Stimulated activated CD4-positive, alpha-beta T cell treated with anti-CD3 and anti-CD28 coated beads, Interleukin-12 subunit alpha, Interleukin-12 subunit beta, amount 100 ng/mL, for 48 hours (primary cell): ENCODE measurements around the gene ARHGEF4.

Source experiments
- DNase-seq, 3 donors: peaks; one replicate each; pipeline ENCODE4 v3.0.0-alpha.2; 2020; ENCODE audit warnings: low read depth in 2 of 3, low spot score in 1 of 3

Gene ARHGEF4

DNA sequence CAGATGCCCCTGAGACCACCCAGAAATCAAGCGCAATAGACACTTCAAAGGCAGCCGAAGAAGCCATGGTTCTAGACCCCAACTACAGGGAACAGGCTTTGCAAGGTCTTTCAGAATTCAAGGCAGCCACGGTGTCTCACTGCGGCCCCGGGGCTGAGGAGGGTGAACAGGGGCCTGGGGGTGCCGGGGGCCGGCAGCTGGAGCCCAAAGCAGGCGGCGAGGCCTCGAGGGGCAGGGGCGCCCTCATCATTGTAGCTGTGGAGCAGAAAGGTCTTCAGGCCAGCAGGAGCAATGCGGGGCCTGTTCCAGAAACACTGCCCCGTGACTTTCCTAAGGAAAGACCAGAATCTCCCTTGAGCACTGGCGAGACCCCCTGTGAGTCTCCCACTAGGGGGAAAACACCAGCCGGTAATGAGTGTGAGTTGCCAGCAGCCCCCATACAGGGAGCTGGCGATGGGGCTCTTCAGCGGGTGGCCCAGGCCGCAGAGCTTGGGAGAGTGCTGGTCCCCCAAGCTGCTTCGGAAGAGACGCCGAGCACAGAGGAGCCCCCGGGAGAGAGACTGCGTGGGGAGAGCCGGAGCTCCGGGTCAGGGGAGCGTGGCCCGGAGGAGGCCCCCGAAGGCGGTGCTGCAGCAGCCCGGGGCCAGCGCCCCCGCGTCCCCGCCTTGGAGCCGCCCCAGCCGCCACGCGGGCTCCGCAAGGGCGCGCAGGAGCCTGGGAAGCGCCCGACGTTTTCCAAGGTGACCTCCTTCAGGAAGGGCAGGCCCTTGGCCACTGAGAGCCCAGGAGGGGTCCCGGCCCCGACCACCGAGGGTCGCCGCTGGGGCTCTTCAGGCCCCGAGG is 79.1 kb downstream of the ARHGEF4 start:
- DNase-seq, result no peak

DNA sequence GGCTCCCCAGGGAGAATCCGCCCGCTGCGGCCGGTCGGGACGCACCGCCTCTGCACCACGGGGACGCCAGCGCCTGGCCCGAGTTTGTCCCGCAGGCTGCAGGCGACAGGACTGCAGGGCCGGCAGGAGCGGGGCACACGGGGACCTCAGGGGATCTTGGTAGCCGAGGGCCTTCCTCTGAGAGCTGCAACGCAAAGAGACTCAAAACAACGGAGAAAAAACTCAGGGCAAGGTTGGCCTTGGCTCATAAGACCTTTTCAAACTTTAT is 79.7 kb downstream of the ARHGEF4 start:
- DNase-seq, result no peak

DNA sequence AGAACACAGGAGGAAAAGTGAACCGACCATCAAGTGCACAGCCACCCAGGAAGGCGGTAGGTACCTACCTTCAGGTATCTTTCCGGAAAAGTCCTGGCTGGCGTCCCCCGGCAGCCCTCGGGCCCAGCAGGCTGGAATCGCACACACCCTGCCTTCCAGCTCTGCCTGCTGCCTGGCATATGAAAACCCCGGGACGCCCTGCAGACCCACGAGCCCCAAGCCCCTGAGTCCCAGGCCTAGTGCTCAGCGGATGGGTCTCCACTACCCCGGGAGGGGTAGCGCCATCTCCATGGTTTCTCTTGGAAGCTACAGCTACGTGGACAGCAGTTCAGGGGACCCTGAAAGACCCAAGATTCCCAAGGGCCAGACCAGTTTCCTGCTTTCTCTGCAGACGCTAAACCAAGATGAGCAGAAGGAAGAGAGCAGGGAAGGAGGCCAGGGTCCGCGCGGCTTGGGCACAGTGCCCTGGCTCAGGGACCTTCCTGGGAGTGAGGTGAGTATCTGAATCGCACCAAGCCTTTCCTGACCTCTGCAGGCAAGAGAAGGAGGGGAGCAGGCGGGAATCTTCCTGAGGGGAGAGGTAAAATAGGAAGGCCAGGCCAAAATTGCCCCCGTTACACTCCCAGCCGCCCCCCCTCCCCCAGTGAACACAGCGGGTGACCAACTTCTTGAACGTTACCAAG is 80.4 kb downstream of the ARHGEF4 start:
- DNase-seq, result no peak

DNA sequence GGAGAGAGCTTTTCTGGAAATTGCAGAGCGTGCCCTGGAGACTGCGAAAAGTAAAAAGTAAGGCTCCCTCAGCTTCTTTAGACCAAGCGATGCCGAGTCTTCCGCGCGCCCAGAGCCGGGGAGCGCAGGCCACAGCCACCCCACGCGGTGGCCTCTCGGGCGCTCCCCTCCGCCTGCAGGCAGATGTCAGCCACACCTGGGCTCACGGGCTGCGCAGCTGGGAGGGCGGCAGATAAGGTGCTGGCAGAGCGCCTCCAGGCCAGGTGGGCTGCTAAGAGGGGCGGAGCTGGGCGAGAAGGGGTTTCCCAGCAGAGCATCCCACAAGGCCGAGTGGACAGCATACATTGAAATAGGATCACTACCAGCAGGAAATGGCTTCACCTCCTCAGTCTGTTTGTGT is 81.7 kb downstream of the ARHGEF4 start:
- no peak for DNase-seq

DNA sequence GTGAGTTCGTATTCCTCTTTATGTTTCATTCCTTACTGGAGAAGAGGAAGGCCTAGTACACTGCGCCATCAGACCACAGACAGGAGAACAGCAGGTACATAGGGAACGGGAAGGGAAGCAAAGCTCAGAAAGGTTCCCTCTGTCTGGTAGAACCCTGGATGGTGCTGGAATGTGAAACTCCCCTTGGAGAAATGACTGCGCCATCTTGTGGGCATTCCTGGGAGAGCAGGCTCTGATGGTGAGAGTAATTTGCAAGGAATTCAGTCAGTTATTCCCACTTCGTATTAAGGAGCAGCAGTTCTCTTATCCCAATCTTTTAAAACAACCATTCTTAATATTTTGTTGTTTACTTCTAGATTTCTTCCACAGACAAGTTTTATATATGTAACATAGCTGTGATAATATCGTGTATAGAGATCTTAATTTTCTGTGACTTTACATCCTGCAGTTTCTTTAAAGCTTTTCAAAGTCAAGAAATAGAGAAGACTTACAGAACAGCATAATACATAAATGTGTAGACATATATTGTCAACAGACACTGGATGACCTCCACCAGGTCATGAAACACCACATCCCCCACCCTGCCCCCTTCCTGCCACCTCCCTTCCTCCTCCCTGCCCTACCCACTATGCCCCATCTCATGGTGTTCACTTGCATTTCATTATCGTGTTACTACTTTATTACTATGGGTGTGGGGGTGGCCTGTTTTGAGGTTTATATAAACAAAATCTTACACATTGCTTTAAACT is 83.9 kb downstream of the ARHGEF4 start:
- DNase-seq, result peak; percentile 10 to 59 (median 54)

DNA sequence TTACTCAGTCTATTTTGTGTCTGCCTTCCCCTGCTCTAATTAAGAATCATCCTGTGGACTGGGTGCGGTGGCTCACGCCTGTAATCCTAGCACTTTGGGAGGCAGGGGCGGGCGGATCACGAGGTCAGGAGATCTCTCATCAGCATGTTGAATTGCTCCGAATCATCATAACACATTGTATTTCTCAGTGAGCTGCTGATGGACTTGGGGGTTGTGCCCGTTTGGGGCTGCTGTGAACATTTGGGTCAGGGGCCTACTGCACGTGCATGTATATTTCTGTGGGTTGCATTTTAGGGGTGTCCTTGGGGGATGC is 84.4 kb downstream of the ARHGEF4 start:
- DNase-seq, result no peak

DNA sequence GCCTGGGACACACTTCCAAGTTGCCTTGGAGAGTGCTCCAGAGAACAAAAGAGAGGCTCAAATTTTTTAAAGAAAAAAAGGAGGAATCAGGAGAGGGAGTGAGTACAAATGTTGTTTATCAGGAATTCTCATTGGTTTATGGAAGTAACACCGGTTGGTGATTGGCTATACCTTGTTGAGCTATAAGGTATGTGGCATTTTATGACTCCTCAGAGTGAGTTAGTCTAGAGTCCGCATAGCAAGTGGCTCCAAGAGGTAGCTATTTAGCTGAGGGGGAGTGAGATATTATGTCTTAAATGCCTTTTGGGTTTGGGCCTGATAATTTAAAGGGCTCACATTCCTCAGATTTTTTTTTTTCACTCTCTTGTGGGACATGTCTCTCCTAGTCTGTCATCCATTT is 85.7 kb downstream of the ARHGEF4 start:
- no peak for DNase-seq

DNA sequence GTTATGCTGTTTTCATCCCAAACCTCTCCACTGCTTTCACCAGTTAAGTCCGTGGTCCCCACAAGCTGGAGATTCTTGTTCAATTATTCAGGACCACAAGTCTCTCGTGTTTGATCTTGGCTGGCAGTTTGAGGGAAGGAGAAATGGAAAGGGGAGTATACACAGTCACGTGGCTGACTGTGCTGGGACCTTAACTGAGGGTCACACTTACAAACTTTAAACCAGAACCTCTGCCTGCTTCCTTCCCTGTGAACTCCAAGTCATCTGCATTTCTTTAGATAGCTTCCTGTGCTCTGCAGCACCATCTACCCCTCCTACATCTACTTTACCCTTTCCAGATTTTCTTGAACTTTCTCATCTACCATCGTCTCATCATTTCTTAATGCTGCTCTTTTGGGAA is 91.7 kb downstream of the ARHGEF4 start:
- DNase-seq, result no peak

DNA sequence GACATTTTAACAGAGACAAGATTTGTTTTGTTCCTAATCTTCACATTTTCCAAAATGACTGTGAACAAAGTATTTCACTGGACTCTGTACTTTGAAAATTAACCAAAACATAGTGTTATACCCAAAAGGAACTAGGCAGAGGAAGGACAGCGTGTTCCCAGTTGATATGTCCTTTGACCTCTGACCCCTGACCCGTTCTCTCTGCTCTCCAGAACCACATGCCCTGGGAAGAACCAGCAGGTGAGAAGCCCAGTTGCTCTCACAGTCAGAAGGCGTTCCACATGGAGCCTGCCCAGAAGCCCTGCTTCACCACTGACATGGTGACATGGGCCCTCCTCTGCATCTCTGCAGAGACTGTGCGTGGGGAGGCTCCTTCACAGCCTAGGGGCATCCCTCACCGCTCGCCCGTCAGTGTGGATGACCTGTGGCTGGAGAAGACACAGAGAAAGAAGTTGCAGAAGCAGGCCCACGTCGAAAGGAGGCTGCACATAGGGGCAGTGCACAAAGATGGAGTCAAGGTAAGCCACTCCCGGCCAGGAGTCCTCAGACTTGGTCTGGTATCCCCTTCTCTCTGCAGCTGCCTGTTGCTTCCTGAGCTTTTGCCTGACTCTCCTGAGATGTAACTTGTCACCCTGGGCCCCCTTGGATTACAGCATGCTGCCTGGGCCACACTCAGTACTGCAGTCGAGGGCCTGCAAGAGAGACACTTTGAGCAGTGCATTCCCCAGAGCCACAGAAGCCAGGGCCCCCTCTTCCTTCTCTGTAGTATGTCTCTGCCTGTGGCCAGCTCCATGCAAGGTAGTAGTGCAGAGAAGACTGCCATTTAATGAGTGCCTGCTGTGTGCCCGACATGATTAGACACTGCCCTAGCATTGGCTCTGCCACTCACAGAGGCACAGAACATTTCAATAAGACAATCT is 94.3 kb downstream of the ARHGEF4 start:
- DNase-seq, result no peak

DNA sequence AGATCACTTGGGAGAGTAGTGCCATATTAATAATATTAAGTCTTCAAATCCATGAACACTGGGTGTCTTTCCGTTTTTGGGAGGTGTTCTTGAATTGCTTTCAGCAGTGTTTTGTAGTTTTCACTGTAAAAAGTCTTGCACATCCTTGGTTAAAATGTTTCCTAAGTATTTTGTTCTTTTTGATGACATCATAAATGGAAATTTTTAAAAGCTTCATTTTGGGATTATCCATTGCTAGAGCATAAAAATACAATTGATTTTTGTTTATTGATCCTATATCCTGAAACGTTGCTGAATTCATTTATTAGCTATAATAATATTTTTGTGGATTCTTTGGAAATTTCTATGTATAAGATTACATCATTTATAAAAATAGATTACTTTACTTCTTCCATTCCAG is 96.8 kb downstream of the ARHGEF4 start:
- DNase-seq, result no peak

DNA sequence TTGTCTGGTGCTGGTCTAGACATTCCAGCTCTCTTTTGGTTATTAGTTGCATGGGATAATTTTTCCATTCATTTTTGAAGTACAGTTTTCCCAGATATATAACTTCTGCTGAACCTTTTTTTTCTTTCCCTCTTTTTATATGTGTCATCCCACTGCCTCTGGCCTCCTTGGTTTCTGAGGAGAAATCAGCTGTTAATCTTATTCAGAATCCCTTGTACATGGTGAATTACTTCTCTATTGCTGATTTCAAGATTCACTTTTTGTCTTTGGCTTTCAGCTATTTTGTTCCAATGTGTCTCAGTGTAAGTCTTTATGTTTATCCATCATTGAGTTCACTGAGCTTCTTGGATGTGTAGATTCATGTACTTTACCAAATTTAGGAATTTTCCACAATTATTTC is 99.7 kb downstream of the ARHGEF4 start:
- no peak for DNase-seq

DNA sequence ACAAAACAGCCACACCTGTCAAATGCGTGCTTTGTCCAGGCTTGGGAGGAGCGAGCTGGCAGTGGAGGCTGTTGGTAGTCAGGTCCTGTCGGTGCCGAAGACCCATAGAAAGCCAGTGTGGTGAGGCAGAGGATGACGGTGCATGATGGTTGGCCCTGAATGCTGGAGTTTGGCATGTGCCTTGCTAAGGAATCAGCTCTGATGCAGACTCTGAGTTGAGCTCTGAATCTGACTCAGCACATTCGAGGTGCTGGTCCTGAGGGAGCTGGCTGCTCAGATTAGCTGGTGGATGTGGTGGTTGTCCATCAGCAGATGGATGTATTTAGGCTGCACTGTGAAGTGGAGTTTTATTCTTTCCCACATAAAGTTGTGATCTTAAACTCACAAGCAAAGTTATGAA is 111.3 kb downstream of the ARHGEF4 start:
- DNase-seq, result no peak

DNA sequence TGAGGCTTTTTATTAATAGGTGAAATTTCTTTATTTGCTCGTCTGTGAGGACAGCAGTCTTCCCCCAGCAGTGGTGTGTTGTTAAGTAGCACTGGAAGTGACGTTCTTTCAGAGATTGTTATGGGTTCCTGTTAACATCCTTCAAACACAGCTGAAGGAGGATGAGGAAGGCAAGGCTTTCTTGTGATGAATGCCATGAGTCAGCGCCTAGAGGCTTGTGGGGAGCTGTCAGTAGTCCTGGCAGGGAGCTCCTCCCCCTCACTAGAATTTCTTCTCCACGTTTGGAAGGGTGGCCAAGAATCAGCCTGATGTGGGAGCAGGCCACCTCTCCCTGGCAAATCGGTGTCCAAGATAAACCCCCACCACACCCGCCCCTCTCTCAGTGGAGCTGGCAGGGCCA is 113.2 kb downstream of the ARHGEF4 start:
- no peak for DNase-seq

DNA sequence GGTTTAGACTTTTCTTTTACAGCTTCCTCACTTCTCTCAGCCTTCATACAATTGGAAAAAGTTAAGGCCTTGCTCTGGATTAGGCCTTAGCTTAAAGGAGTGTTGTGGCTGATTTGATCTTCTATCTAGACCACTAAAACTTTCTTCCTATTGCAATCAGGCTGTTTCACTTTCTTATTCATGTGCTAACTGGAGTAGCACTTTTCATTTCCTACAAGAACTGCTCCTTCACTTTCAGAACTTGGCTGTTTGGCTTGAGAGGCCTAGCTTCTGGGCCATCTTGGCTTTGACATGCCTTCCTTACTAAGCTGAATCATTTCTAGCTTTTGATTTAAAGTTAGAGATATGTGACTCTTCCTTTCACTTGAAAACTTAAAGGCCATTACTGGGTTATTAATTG is 114.3 kb downstream of the ARHGEF4 start:
- DNase-seq, result no peak

DNA sequence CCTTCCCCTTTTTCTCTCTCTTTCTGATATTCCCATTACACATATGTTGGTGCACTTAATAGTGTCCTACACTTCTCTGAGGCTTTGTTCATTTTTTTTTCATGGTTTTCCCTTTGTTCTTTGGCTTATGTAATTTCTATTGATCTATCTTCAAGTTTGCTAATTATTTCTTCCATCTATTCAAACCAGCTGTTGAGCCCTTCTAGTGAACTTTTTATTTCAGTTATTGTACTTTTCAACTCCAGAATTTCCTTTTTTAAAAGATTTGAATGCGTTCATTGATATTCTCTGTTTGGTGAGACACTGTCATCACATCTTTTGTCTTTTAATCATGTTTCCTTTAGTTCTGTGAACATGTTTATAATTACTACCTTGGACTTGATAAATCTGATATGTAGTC is 118.2 kb downstream of the ARHGEF4 start:
- no peak for DNase-seq

DNA sequence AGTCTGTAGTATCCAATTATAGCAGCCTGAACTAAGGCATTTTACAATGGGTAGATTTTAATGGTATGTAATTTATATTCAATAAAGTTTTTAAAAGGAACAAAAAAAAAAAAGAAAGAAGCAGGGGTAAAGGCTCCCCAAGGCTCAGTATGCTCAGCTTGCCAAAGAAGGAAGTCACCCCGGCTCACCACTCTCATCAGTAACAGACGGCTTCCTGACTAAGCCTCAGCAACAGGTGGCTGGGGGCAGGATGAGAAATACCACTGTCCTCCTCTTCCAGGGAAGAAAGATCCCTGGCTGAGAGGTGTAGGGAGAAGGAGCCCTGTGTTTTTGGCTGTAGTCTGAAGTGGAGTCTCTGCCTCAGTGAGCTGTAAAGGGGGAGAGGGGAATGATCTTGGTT is 121.2 kb downstream of the ARHGEF4 start:
- no peak for DNase-seq

DNA sequence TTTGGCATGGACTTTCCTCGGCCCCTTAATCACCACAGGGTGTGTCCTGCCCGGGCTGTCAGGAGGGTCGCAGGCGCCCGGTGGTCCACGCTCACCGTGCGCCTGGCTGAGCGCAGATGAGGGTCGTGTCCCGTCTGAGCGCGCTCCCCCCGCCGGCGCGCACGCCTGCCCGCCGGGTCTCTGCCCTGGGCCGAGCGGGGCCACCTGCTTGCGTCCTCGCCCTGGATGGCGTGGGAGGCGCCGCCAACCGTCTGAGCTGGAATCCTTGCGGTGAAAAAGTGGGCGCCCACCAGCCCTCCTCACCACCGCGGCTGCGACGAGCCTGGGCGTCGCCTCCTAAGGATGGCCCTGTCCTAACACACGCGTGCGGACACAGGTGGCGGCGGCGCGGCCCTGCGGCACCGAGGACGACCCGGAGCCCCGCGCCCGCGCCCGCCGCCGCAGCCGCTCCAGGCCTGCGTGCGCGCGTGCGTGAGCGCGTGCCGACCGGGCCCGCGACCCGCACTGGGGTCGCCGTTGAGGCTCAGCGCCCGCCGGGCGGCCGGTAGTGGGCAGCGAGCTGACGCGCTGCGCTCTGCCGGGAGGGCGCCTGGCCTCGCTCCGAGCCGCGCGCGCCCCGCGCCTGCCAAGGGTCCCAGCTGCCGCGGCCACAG is 126.6 kb downstream of the ARHGEF4 start:
- no peak for DNase-seq

DNA sequence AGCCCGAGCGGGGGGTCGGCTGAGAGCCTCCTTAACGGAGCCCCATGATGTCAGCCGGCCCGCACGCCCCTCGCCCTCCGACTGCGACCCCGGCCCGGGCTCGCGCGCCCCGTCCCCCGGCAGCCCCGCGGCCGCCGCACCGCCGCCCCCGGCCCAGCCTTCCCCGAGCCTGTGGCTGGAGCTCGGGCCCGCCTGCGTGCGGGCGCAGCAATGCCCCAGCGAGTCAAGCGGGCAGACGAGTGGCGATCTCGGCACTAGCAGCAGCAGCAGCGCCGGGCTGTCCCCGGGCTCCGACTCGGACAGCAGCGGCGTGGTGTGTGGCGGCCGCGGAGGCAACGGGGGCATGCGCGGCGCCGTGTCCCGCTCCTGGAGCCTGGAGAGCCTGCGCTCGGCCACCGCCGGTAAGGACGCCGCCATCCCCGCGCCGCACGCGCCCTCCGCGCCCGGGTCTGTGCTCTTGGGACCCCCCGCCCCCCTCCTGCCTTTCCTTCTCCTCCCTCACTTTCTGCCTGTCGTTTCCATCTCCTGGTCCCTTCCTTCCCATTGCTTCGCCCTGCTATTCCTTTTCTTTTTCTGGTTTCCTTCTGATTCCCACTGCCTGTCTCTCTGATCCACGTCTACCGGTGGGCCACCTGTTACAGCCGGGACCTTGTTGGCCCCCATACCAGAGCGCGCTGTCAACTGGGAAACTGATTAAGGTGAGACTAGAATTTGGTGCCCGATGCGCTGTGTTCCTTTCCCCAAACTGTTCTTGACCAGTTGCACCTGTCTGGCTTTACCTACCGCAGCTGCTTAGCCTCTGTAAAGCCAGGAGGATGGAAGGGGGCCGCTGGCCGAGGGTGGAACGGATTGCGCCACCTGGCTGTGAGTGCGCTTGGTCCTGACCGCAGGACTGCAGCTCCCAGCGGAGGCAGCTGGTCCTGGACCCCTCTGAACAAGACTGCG is 127.4 kb downstream of the ARHGEF4 start:
- DNase-seq, result no peak

DNA sequence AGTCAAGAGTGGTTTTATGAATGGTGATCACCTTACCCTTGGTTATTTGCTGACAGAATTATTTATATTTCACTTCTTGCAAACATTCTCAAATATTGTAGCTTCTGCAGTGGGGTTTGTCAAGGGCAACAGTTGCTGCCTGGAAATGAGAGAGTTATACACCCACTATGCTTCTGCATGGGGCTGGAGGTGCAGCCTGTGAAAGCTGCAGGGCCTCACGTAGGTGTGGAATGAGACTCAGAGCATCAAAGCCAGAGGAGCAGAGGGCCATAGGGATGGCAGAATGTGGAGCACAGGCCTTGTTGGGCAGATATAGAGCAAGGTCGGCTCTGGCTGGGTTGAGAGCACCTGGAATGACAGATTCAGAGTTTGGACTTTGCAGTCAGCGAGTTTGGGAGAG is 128.2 kb downstream of the ARHGEF4 start:
- no peak for DNase-seq
